H9 (cell line): ENCODE results near the gene TRMU. TPM values are rescaled to one million over a fixed set of nuclear protein-coding genes. Genes with fewer than 3 reads are reported as not detected.

ENCODE experiments used
- DNase-seq: peaks from one replicate; pipeline ENCODE4 v3.0.0-alpha.2; 2017
- H2AFZ ChIP-seq: one replicate; pipeline ENCODE4 v1.6.1; 2013; ENCODE audit warnings: mild to moderate bottlenecking, low read length, control low read depth, moderate library complexity
- H2AK5ac ChIP-seq: 2 replicates; pipeline ENCODE4 v1.6.1; 2013; ENCODE audit warnings: low read length, control low read depth, mixed read lengths; ENCODE audit not compliant: insufficient read length
- H2BK120ac ChIP-seq: one replicate; pipeline ENCODE4 v1.6.1; 2013; ENCODE audit warnings: low read depth, mild to moderate bottlenecking, low read length, control low read depth, inconsistent platforms; ENCODE audit not compliant: poor library complexity, severe bottlenecking
- H2BK12ac ChIP-seq: 2 replicates; pipeline ENCODE4 v1.6.1; 2013; ENCODE audit warnings: low read length, control low read depth, mixed read lengths, low read depth; ENCODE audit not compliant: insufficient read length
- H2BK15ac ChIP-seq: 2 replicates; pipeline ENCODE4 v1.6.1; 2013; ENCODE audit warnings: low read depth, low read length, control low read depth
- H2BK20ac ChIP-seq: one replicate; pipeline ENCODE4 v1.6.1; 2013; ENCODE audit warnings: low read depth, mild to moderate bottlenecking, low read length, control low read depth, inconsistent platforms; ENCODE audit not compliant: poor library complexity, severe bottlenecking
- H2BK5ac ChIP-seq: 2 replicates; pipeline ENCODE4 v1.6.1; 2013; ENCODE audit warnings: low read length, control low read depth, mixed read lengths; ENCODE audit not compliant: insufficient read length
- H3K14ac ChIP-seq: 2 replicates; pipeline ENCODE4 v1.6.1; 2013; ENCODE audit warnings: low read length, control low read depth; ENCODE audit not compliant: insufficient read depth
- H3K18ac ChIP-seq: 2 replicates; pipeline ENCODE4 v1.6.1; 2013; ENCODE audit warnings: low read depth, mild to moderate bottlenecking, mixed read lengths, low read length, control low read depth; ENCODE audit not compliant: insufficient read length
- H3K23ac ChIP-seq: 2 replicates; pipeline ENCODE4 v1.6.1; 2013; ENCODE audit warnings: low read length, control low read depth, mixed read lengths, low read depth; ENCODE audit not compliant: insufficient read length
- H3K23me2 ChIP-seq: 2 replicates; pipeline ENCODE4 v1.6.1; 2013; ENCODE audit warnings: low read depth, mild to moderate bottlenecking, mixed read lengths, low read length, control low read depth; ENCODE audit not compliant: insufficient read length, poor library complexity, severe bottlenecking
- H3K27ac ChIP-seq: 2 replicates; pipeline ENCODE4 v1.5.1; 2013; ENCODE audit warnings: low read length, control low read depth, mixed read lengths, low read depth; ENCODE audit not compliant: insufficient read length
- H3K27me3 ChIP-seq: 2 replicates; pipeline ENCODE4 v1.6.1; 2013; ENCODE audit warnings: low read length, control low read depth, inconsistent platforms; ENCODE audit not compliant: insufficient read depth
- H3K4ac ChIP-seq: 2 replicates; pipeline ENCODE4 v1.6.1; 2013; ENCODE audit warnings: low read depth, mild to moderate bottlenecking, control low read depth, inconsistent platforms, low read length, moderate library complexity
- H3K4me1 ChIP-seq: 2 replicates; pipeline ENCODE4 v1.6.1; 2013; ENCODE audit warnings: low read length, control low read depth, inconsistent platforms; ENCODE audit not compliant: insufficient read depth
- H3K4me2 ChIP-seq: 2 replicates; pipeline ENCODE4 v1.6.1; 2013; ENCODE audit warnings: low read length, control low read depth, mixed read lengths; ENCODE audit not compliant: insufficient read length, insufficient read depth
- H3K56ac ChIP-seq: 2 replicates; pipeline ENCODE4 v1.6.1; 2013; ENCODE audit warnings: low read depth, mild to moderate bottlenecking, mixed read lengths, low read length, control low read depth; ENCODE audit not compliant: insufficient read length
- H3K79me1 ChIP-seq: 2 replicates; pipeline ENCODE4 v1.6.1; 2013; ENCODE audit warnings: low read depth, mild to moderate bottlenecking, moderate library complexity, low read length, control low read depth, inconsistent platforms; ENCODE audit not compliant: insufficient read depth, poor library complexity, severe bottlenecking
- H3K79me2 ChIP-seq: 2 replicates; pipeline ENCODE4 v1.6.1; 2013; ENCODE audit warnings: low read length, control low read depth, inconsistent platforms; ENCODE audit not compliant: insufficient read depth
- H3K9ac ChIP-seq: 2 replicates; pipeline ENCODE4 v1.6.1; 2013; ENCODE audit warnings: low read length, control low read depth, mixed read lengths; ENCODE audit not compliant: insufficient read length; ENCODE audit errors: extremely low read depth
- H3K9me3 ChIP-seq: one replicate; pipeline ENCODE4 v1.6.1; 2013; ENCODE audit warnings: low read depth, low read length, inconsistent platforms; ENCODE audit not compliant: control insufficient read depth
- H3T11ph ChIP-seq: one replicate; pipeline ENCODE4 v1.6.1; 2013; ENCODE audit warnings: mild to moderate bottlenecking, low read length, control low read depth, inconsistent platforms
- H4K20me1 ChIP-seq: one replicate; pipeline ENCODE4 v1.6.1; 2013; ENCODE audit not compliant: control insufficient read depth, insufficient read length, insufficient read depth
- H4K5ac ChIP-seq: 2 replicates; pipeline ENCODE4 v1.6.1; 2013; ENCODE audit warnings: low read depth, mild to moderate bottlenecking, mixed read lengths, low read length, control low read depth; ENCODE audit not compliant: insufficient read length
- H4K8ac ChIP-seq: replicated peaks from 2 replicates; pipeline ENCODE4 v1.6.1; 2013; ENCODE audit warnings: low read length, control low read depth, mixed read lengths, low read depth; ENCODE audit not compliant: insufficient read length
- H4K91ac ChIP-seq: 2 replicates; pipeline ENCODE4 v1.6.1; 2013; ENCODE audit warnings: low read depth, mild to moderate bottlenecking, moderate library complexity, mixed read lengths, low read length, control low read depth; ENCODE audit not compliant: insufficient read length
- H3K27ac Mint-ChIP-seq, 3 experiments: 2 replicates in 2 of 3; 3 replicates in 1 of 3; pipeline ENCODE4 v1.8.0; 2020 to 2021; ENCODE audit warnings: mixed read lengths in 3 of 3, mild to moderate bottlenecking in 1 of 3, moderate library complexity in 1 of 3
- H3K27me3 Mint-ChIP-seq: 2 replicates; pipeline ENCODE4 v1.8.0; 2021; ENCODE audit warnings: low read depth, mild to moderate bottlenecking, moderate library complexity, mixed read lengths
- H3K36me3 Mint-ChIP-seq, 3 experiments: 2 replicates in 2 of 3; 3 replicates in 1 of 3; pipeline ENCODE4 v1.8.0; 2020 to 2021; ENCODE audit warnings: low read depth in 3 of 3, mixed read lengths in 3 of 3; ENCODE audit not compliant: insufficient read depth in 1 of 3
- H3K4me1 Mint-ChIP-seq, 2 experiments: 2 replicates each; pipeline ENCODE4 v1.8.0; 2020; ENCODE audit warnings: mixed read lengths in 2 of 2
- H3K4me3 Mint-ChIP-seq, 2 experiments: 2 replicates in 1 of 2; 3 replicates in 1 of 2; pipeline ENCODE4 v1.8.0; 2020 to 2021; ENCODE audit warnings: mild to moderate bottlenecking in 2 of 2, mixed read lengths in 2 of 2, moderate library complexity in 1 of 2
- H3K9me3 Mint-ChIP-seq, 2 experiments: 2 replicates in 1 of 2; 3 replicates in 1 of 2; pipeline ENCODE4 v1.8.0; 2020; ENCODE audit warnings: mild to moderate bottlenecking in 2 of 2, mixed read lengths in 2 of 2, moderate library complexity in 1 of 2
- CTCF ChIP-seq: fragments of 200-600 bp; sonication (generic); conservative IDR thresholded peaks from 3 replicates; pipeline ENCODE4 v1.8.0; 2021; ENCODE audit warnings: antibody characterized with exemption, mild to moderate bottlenecking
- WGBS: extraction: QIAGEN DNeasy Blood & Tissue Kit; methylation state at CpG from one replicate; pipeline ENCODE4 v1.1.7; 2013; ENCODE audit warnings: missing lambda C conversion rate, low lambda C conversion rate, mixed read lengths; ENCODE audit not compliant: insufficient read length; ENCODE audit errors: extremely low coverage; 5-methylcytosine and 5-hydroxymethylcytosine counted together
- total RNA-seq: library from RNA; stranded (reverse); gene quantifications from 2 replicates; pipeline ENCODE4 v1.2.1, GENCODE V29; 2021

TRMU gene
- total RNA-seq, 1 experiment from 2014 or later: 86.3 TPM

DNA sequence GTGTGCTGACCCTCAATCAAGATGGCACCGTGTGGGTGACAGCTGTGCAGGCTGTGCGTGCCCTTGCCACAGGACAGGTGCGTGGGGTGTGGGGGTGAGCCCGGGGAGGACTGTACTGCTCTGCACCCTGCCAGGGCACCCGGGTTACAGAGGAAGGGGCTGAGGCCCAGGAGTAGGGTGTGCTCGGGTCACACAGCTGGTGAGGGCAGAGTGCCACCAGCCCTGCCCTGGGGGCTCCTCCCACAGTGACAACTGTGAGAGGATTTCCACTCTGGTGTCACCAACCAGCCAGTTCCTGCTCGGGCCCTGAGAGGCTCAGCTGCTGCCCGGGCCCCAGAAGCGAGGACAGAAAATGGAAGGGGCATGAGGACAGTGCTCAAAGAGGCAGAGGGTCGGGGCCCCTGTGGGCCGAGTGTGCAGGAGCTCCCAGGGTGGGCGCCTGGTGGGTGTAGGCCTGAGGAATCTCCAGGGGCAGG is 20.5 kb downstream of the TRMU start:
- Histone ChIP-seq H3K56ac (no peak overlapping the region), H3K4me2 (no peak overlapping the region), H3K79me1 (no peaks in the 10 kb centered on the region), H3K9ac (no peak overlapping the region), H3K79me2 (no peaks in the 10 kb centered on the region), H2BK5ac (no peak overlapping the region), H4K5ac (no peak overlapping the region), H2BK20ac (no peak overlapping the region), H4K91ac (no peak overlapping the region), H3T11ph (no peak overlapping the region), H3K27me3 (no peaks in the 10 kb centered on the region), H3K27ac (no peak overlapping the region), H2BK15ac (no peak overlapping the region), H2AK5ac (no peak overlapping the region), H2BK120ac (no peak overlapping the region), H3K23ac (no peak overlapping the region), H2BK12ac (no peak overlapping the region), H2AFZ (no peak overlapping the region), H3K4me1 (no peaks in the 10 kb centered on the region), H3K18ac (no peak overlapping the region), H3K14ac (no peak overlapping the region), H4K8ac (no peak overlapping the region), H3K9me3 (no peaks in the 10 kb centered on the region), H3K23me2 (no peaks in the 10 kb centered on the region), H4K20me1 (no peaks in the 10 kb centered on the region), H3K4ac (no peak overlapping the region)
- no peak for DNase-seq
- Mint-ChIP-seq H3K27ac (no peak overlapping the region), H3K9me3 (peaks cover 2 to 8% of the 10 kb centered on the region in 2 experiments; a peak in 2 of 5 replicates), H3K4me1 (no peaks in the 10 kb centered on the region), H3K36me3 (peaks cover 23 to 74% (median 59%) of the 10 kb centered on the region in 3 experiments; a peak in 6 of 7 replicates), H3K27me3 (no peaks in the 10 kb centered on the region), H3K4me3 (no peak overlapping the region)
- no peak for TF ChIP-seq CTCF
- no CpG with 5 or more reads among the region's 12 CpGs for WGBS
